CD4-positive, alpha-beta T cell treated with Interleukin-4 for 1 hour (primary cell): ENCODE data around the gene ARHGAP22.
A peak's percentile ranks its signal among the peaks of the same experiment; 100 is the strongest.

ENCODE experiments used
- DNase-seq, 2 donors: peaks; one replicate each; pipeline ENCODE4 v3.0.0-alpha.2; 2020 to 2022

Gene ARHGAP22

DNA sequence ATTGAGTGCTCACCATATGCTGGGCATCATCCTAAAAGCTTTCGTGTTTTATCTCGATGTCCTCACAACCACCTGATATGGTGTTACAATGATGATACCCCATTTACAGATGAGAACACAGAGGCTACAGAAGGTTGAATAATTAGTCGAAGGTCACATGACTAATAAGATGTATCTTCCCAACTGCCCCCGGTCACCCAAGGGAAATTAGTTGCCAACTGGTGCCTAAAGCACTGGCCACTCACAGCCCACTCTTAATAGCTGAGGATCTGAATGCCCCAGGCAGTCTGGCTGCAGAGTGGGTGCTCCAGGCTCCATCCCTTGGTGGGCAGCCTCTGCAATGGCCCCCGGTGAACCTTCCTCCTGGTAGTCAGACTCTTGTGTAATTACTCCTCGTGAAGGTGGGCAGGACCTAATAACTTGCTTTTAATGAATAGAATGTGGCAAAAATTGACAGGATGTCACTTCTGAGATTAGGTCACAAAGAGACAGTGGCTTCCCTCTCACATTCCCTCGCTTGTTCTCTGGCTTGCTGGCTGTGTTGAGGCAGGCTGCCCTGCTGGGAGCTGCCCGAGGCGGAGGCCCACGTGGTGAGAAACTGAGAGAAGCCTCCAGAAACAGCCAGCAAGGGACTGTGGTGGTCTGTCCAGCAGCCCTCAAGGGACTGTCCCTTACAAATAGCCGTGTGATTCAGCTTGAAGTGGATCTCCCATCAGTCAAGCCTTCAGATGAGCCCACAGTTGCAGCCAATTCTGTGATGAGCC is 109.4 kb downstream of the ARHGAP22 start:
- DNase-seq = no peak

DNA sequence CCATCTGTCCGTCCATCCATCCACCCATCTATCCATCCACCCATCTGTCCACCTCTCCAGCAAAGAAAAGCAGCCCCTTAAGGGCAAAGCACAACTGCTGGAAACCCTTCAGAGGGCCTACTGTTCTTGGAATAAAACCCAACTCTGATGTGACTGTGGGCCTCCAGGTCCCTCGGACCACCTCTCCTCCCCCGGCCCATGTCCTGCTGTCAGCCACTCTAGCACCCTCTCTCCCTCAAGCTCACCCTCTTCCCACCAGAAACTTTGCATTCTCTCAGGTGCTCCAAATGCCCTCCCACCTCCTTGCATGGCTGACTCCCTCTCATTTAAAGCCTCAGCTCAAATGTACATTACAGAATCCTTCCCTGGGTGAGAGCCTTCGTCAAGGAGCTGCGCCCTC is 110.3 kb downstream of the ARHGAP22 start:
- DNase-seq = no peak

DNA sequence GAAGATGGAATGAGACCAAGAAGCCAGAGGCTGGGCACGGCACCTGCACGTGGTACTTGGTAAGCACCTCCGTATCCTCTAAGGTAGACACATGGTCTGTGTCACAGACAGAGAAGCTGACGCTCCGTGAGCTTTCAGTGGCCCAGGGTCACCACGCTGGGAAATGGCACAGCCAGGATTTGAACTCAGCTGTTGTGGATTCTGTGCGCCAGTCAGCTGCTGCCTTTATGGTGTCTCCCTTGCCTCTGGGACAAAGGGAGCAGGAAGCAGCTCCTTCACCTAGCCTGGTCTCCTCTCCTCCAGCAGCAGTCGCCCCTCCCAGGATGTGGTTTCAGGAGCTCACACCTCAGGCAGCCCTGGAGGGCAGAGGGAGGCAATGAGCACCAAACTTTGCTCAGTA is 110.8 kb downstream of the ARHGAP22 start:
- no peak for DNase-seq

DNA sequence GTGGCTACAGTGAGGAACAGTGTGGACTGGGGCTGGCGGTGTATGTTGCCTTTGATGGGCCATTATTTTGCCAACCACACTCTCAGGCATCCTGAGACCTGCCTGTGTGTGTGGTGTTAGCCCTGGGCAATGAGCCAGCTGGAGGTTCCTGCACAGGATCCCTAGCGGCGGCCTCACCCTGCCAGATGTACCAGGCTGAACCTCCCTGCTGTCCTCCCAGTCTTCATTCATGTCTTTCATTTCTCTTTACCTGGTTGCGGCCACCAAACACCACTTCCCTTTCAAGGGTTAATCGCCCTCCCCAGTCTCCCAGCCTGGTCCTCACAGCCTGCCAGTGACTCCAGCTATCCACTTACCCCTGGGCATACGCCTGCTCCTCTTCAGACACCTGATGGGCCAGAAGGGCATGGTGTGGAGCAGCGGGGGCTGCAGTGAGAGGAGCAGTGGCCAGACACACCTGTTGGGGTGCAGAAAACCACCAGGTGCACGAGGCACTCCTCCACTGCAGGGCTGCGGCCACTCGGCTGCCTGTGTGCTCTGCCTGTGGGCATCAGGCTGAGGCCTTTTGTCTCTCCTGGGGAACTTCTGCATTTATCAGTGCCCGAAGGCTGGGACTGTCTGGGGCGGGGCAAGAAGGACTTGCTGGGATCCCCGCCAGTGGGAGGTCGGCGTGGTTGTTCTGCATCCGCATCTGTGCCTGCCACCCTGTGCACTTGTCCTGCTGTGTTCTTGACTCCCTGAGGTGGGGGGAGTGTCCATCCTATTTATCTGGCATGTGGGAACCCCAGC is 111.6 kb downstream of the ARHGAP22 start:
- DNase-seq = peak in 1 of 2 donors; percentile 36

DNA sequence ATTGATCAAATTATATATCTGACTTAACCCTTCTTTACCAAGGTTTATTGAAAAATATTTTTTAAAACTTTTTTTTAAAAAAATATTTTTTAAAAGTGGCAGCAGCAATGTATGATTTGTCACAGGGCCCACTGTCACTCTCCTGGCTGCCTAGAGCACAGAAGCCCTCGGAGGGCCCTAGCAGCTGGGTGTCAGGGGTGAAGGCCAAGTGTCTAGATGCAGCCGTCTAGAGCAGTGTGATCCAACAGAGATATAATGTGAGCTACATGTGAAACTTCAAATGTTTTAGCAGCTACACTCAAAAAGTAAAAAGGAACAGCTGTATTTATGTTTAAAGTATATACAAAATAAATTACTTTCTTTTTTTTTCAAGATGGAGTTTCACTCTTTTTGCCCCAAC is 112.7 kb downstream of the ARHGAP22 start:
- no peak for DNase-seq

DNA sequence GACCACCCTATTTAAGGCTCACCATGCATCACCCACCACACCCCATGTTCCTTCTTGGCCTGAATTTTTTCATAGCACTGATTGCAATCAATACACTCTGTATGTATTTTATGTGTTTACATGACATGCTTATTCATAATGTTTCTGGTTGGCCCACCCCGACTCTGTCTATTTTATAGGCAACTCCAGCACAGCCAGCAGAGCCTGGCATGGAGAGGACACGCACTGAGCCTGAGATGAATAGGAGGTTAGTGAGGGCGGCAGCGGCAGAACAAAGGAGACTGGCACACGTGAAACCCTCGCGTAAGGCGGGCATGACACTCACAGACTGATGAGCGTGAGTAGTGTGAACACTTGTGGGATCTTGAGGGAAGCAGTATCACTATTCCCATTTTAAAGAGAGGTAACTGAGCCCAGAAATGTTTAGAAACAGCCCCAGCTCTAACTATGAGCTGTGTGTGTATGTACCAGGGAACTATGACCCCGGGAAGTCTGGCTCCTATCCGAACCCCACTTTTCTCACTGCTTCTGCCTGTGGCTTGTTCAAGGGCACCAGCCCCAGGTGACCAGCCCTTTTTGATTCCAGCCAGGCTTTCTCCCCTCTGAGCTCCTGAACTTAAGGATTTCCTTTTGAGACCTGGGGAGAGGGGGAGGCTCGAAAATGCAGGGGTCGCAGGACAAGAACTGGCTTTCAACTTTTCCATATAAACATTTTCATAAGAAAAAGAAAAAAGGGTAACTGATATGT is 113.3 kb downstream of the ARHGAP22 start:
- DNase-seq = no peak

DNA sequence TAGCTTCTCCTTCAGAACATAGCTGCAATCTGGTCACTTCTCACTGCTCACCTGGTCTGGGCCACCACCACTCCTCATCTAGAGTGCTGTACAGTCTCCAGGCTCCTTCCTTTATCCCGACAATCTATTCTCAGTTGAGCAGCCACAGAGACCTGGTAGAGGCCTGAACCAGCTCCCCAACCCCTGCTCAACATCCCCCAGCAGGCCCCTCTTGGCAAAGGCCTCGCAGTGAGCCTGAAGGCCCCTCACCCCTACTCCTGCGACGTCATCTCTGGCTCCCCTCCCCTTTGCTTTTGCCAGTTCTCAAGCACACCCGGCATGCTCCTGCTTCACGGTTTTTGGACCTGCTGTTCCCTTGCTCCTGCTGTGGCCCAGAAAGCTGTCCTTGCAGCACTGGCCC is 113.9 kb downstream of the ARHGAP22 start:
- DNase-seq = no peak

DNA sequence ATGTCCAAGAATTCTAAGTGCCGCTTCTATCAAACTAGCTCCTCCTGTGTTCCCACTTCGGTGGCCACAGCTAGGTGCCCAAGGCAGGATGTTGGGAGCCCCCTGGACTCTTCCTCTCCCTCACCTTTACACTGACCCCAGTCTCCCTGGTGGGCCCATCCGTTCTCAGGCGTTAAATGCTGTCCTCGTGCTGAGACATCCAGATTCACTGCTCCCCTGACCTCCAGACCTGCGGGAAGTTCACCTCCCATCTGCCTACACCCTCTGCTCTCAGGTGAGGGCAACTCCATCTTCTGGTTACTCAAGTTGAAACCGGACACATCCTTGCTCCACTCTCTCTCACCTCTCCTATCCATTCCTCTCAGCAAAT is 114.3 kb downstream of the ARHGAP22 start:
- no peak for DNase-seq

DNA sequence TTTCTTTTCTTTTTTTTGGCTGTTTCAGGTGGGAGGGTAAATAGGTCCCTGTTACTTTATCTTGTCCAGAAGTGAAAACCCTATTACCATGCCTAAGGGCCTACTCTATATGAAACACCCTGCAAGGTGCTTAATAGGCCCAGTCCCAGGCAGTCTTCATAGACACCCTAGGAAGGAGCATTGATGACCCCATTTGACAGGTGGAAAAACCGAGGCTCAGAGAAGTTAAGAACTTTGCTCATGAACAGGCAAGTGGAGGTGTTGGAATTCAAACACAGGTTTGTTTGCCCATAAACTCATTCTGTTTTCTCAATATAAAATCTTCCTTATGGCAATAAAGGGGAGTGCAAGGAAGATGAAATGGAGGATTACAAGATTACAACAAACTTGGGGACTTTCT is 115.8 kb downstream of the ARHGAP22 start:
- no peak for DNase-seq

DNA sequence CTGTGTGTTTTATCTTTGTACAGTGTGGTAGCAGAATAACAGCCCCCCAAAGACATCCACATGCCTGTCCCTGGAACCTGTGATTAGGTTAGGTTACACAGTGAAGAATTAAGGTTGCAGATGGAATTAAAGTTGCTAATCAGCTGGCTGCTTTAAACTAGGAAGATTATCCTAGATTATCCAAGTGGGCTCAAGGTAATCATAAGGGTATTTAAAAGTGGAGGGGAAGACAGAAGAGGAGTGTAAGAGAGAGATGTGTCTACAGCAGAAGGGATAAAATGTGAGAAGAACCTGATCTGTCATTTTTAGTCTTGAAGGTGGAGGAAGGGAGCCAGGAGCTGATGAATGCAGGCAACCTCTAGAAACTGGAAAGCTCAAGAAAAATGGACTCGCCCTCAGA is 117.6 kb downstream of the ARHGAP22 start:
- no peak for DNase-seq

DNA sequence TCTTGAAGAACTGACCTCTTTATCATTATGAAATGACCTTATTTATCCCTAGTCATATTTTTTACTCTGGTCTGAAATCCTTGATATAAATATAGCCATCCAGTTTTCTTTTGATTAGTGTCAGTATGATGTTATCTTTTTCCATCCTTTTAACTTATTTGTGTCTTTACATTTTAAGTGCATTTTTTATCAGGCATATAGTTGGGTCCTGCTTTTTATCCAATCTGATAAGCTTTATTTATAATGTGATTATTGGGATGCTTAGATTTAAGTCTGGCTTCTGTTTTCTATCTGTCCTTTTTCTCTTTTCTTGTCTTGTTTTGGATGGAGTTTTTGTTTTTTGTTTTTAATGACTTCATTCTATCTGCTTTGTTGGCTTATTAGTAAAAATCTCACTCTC is 119.2 kb downstream of the ARHGAP22 start:
- no peak for DNase-seq

DNA sequence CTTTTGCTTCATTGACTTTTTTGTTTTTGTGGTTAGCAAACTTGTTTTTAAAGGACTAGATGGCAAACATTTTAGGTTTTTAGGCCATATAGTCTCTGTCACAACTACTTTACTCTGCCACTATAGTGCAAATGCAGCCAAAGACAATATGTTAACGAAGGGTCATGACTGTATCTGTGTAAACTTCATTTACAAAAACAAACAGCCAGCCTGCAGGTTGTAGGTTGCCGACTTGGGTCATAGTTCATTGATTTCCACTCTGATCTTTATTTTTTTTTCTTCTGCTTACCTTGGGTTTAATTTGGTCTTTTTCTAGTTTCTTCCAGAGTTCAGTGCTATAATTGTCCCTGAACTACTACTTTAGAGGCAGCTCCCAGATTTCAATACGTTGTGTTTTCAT is 120.0 kb downstream of the ARHGAP22 start:
- no peak for DNase-seq

DNA sequence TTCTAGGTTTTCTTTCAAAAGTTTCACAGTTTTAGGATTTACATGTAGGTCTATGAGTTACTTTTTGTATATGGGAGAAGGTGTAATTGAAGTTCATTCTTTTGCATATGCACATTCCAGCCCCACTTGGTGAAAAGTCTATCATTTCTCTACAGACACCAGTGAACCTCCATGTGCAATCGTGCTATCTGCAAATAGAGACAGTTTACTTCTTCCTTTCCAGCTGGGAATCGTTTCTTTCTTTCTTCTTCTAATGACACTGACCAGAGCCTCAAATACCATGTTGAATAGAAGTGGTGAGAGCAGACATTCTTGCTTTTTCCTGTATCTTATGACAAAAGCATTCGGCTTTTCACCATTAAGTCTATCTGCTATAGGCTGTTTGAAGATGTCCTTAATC is 122.7 kb downstream of the ARHGAP22 start:
- DNase-seq = no peak

DNA sequence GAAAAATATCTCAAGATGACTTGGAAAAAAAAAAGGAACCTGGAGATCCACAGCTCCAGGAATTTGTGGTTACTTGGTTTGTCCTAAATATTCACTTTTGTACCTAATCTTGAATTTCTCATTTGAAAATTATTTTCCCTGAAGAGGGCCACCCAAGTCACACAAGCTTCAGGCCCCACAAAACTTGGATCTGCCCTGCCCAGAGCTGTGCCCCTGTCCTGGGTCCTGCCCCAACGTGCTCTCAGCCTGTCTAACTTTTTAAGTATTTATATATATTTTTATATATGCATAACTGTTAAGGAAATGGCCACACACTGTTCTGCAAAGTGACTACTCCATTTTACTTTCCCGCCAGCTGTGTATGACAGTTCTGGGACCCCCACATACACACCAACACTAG is 123.5 kb downstream of the ARHGAP22 start:
- DNase-seq = no peak

DNA sequence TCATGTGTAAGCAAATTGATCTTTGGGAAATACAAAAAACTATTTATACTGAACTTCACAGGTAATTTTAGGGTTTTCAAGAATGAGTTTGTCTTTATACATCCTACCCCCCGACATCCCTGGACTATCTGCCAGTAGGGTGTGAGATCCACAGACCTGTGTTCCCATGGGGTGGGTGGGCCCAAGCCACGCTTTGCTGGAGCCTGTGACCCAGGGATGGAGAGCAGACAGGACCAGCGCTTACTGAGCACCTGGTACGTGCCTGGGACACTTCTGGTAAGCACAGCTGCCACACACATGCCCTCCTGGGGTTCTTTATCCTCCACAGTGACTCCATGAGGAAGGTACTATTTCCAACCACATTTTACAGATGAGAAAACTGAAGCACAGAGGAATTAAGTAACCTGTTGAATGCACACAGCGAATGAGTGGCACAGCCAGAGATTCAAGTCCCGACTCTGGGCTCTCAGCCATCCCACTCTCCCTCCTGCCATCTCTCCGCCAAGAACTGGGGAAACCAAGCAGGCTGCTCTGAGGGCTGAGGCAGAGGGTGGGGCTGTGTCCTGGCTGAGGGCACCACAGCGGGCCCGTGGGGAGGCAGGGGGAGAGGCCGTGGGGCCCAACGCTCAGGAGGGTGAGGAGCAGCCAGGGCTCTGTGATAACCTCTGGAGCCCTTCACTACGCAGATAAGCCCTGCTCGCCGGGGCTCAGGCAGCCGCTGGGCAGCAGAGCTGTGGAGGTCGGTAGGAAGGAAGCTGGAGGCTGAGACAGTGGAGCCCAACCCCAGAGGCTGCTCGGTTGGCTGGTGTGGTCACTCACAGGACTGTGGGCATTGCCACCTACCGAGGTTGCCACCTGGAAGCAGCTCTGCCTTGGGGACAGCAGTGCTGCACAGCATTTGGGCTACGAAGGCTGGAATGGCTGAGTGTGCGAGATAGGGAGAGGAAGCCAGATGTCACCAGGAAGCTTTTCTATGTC is 124.2 kb downstream of the ARHGAP22 start:
- no peak for DNase-seq

DNA sequence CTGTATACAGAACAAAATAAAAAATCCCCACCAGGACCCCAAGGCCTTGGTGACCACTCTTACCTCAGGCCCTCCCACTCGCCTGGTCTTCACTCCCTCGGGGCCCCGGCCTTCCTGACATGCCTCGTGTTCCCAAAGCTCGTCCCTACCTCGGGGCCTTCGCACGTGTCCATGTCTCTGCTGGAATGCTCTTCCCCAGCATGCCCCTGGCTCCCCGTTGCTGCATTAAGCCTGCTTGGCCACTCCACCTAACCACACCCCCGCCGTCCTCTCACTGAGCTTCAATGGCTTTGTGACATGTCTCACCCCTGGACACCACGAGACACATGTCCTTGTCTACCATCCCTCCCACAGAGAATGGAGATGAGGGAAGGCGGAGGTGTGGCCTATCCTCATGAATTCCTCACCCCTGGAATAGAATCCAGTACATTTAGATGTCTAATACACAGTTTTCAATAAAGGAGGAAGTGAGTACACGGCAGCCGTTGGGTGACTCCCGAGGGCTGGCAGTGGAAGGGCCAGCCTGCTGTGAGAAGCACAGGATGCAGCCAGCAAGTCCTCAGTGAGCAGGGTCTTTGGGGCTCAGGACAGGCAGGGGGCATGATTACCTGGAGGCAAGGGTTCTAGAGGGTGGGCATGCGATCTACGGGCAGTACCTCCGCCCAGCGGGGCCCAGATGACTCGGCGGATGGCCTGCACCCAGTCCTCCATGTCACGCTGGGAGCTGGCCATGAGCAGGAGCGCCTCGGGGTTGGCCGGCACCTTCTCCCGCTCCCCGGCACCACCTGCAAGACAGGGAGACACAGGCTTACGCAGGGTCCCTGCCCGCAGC is 125.7 kb downstream of the ARHGAP22 start:
- DNase-seq = no peak

DNA sequence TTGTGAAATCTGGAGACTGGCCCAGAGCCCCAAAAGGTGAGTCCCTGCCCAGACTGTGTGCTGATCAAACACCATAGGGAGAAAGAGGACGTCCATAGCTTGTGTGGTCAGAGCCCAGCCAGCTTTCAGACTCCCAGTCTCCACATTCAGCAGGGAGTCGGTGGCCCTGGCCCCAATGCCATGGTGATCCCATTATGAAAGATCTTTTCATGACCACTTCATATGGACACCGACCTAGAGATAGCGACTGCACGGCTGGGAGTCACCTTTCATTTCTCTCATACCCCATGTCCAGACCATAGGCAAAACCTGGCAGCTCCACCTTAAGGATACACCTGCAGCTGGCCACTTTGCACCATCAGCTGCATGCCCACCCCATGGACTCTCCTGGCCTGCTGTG is 126.4 kb downstream of the ARHGAP22 start:
- no peak for DNase-seq

DNA sequence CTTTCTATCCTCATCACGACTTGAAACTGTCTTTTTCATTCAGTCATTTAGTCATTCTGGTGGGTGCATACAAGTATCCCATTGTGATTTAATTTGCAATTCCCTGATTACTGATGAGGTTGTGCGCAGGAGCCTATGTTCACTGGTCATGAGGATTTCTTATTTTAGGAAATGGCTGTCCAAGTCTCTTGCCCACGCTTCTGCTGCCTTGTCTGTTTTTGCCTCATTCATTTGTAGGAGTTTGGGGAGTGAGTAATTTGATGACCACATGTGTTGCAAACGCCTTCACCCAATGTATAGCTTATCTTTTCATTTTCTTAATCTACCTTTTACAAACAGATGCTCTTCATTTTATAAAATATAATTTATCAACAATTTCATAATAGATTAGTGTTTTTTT is 127.3 kb downstream of the ARHGAP22 start:
- no peak for DNase-seq

DNA sequence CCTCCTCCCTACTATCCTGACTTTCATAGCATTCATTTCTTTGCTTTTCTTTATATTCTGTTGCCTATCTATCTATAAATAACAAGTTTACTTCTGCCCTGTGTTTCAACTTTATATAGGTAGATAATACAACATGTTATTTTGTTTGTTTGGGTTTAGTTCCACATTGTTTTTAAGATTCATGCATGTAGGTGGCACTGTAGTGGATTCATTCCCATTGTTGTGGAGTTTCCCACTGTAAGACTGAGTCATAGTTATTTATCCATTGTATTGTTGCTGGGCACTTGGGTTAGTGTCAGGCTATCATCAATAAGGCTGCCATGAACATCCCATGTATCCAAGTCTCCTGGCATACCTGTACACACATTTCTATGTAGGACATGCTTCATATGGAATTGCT is 127.7 kb downstream of the ARHGAP22 start:
- DNase-seq = no peak

DNA sequence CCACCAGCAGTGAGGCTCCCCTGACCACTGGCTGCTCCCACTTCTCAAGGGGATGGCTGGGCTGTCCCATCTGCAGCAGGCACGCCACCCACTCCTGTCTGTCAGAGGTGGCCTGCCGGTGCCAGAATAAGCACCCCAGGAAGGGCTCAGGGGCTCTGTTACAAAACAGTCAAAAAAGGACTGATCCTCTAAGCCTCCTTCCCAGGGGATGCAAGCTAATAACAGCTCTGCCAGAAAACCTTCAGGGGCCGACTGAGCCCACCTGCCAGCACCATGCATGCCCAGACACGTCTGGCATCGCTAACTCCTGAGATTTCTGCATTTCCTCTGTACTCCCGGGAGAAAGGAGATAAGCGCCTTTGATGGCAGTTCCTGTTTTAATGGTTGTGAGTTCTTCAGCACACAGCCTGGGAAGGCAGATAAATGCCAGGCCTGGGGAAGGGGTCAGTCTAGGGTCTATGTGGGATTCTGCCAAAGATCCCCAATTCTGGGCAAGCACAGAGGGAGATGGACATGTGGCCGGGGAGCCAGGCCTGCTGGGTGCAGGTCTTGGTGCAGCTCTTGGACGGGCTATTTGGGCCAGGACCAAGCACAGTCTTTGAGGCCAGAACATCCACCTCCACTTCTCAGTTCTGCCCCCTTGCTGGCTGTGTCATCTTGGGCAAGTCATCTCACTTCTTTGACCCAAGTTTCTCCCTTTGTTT is 128.4 kb downstream of the ARHGAP22 start:
- no peak for DNase-seq

DNA sequence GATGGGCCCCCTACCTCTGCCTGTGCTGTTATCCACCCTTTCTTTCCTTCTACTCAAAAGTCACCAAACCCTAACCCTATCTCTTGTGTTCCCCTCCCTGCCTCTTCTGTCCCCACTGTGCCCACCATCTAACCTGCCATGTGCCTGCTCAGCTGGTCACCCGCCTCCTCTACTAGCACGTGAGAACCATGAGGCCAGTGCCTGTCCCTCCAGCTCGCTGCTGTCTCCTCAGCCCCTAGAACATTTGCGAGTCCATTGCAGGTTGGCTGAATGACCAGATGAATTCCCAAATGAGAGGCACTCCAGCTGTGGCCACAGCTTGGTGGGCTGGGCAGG is 129.0 kb downstream of the ARHGAP22 start:
- no peak for DNase-seq
